Stimulated activated CD4-positive, alpha-beta T cell treated with anti-CD3 and anti-CD28 coated beads, Interleukin-15, amount 100 ng/mL, for 1 hour (primary cell): ENCODE results near the gene UBE2F.
"Not testable (repeated sequence)": the region's sequence is repeated elsewhere in the genome, so short reads cannot be mapped to it uniquely, and the experiment has no call there.

Experiments
- DNase-seq, 2 donors: peaks; one replicate each; pipeline ENCODE4 v3.0.0-alpha.2; 2020; ENCODE audit warnings: low read depth in 1 of 2, low spot score in 1 of 2

UBE2F gene

GRCh38 chr2:237977380-237977779 is 10.6 kb downstream of the UBE2F start:
- DNase-seq: no peak

- no peak for DNase-seq
Measured at GRCh38 chr2:237978058-237978712, 11.4 kb downstream of the UBE2F start.

- DNase-seq: no peak
Measured at GRCh38 chr2:237979331-237979730, 12.5 kb downstream of the UBE2F start.

- DNase-seq: no peak
Measured at GRCh38 chr2:237980087-237980486, 13.3 kb downstream of the UBE2F start.

GRCh38 chr2:237980751-237981150 is 13.9 kb downstream of the UBE2F start:
- DNase-seq: no peak

GRCh38 chr2:237981621-237982020 is 14.8 kb downstream of the UBE2F start:
- DNase-seq: not testable (repeated sequence)

GRCh38 chr2:237982039-237982725 is 15.4 kb downstream of the UBE2F start:
- no peak for DNase-seq

- no peak for DNase-seq
Measured at GRCh38 chr2:237983922-237984321, 17.1 kb downstream of the UBE2F start.

GRCh38 chr2:237987268-237987667 is 20.5 kb downstream of the UBE2F start:
- no peak for DNase-seq

GRCh38 chr2:237993701-237994100 is 26.9 kb downstream of the UBE2F start:
- DNase-seq: no peak

GRCh38 chr2:237995036-237995435 is 28.2 kb downstream of the UBE2F start:
- DNase-seq: no peak

- no peak for DNase-seq
Measured at GRCh38 chr2:237996021-237996593, 29.3 kb downstream of the UBE2F start.

- no peak for DNase-seq
Measured at GRCh38 chr2:237997521-237997920, 30.7 kb downstream of the UBE2F start.

- DNase-seq: no peak
Measured at GRCh38 chr2:237998530-237998929, 31.7 kb downstream of the UBE2F start.

GRCh38 chr2:238003234-238004031 is 36.6 kb downstream of the UBE2F start:
- no peak for DNase-seq

- DNase-seq: no peak
Measured at GRCh38 chr2:238004077-238004830, 37.4 kb downstream of the UBE2F start.

- DNase-seq: no peak
Measured at GRCh38 chr2:238005528-238005927, 38.7 kb downstream of the UBE2F start.

- no peak for DNase-seq
Measured at GRCh38 chr2:238006510-238006909, 39.7 kb downstream of the UBE2F start.

- DNase-seq: no peak
Measured at GRCh38 chr2:238007924-238008323, 41.1 kb downstream of the UBE2F start.

- DNase-seq: no peak
Measured at GRCh38 chr2:238009563-238009962, 42.7 kb downstream of the UBE2F start.

- no peak for DNase-seq
Measured at GRCh38 chr2:238010572-238010971, 43.8 kb downstream of the UBE2F start.
